ENCODE results near the gene MTCH2. TPM values are rescaled to one million over a fixed set of nuclear protein-coding genes. Genes with fewer than 3 reads are reported as not detected.
"Not testable (repeated sequence)": the region's sequence is repeated elsewhere in the genome, so short reads cannot be mapped to it uniquely, and the experiment has no call there.

Gene MTCH2
- 62.1 TPM for polyA plus RNA-seq (ENCODE audit: insufficient read length)

DNA sequence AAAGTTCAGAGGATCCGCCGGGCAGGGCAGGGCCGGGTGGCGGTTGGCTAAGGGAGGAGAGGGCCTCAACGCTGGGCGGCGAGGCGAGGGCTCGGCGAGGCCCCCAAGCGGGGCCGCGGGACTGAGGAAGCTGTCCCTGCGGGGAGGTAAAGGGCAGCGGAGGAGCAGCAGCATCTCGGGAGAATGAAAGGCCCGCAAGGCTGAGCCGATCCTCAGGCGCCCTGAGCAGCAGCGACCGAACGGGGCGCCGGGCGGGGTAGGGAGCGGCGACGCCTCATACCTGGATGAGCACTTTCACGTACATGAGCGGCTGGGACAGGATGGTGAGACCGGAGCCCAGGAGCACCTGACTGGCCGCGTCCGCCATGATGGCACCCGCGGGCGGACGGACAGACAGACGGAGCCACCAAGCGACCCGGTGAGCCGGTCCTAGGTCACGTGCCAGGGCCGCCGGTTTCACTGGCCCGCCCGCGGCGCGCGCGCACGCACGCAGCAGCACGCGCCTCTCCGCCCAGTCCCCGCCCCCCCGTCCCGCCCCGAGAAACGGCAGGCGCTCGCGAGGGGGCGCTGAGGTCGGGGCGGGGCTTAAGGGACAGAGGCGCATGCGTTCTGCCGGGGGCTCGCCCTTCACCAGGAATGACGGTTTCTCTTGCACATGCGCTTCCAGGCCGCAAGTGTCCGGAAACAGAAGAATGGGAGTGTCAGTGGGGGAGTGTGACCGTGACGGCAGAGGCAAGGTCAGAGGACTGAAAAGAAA is at the start of gene MTCH2:
Gene MTCH2 (minus strand): TSS at position 461 of the 757 bp plus-strand sequence. CDS start 94 bp downstream, at position 367.
- peak; percentile 99 for DNase-seq

GRCh38 chr11:47691979-47692378 is 49.6 kb upstream of the MTCH2 start:
- no peak for DNase-seq

- no peak for DNase-seq
Observed at GRCh38 chr11:47689480-47689879, 47.1 kb upstream of the MTCH2 start.

DNA sequence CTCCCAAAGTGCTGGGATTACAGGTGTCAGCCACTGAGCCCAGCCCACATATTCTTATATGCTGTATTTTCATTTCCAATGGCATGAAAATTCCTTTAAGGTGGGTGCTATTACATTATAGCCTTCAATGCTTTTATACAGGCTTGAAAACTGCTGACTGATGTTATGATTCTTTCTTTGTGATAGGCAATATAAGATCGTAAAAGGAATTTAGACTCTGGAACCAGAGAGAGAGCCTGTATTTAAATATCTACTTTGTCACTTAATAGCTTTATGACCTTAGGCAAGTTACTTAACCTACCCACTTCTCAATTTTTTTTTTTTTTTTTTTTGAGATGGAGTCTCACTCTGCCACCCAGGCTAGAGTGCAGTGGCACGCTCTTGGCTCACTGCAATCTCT is 46.6 kb upstream of the MTCH2 start:
- DNase-seq: no peak

DNA sequence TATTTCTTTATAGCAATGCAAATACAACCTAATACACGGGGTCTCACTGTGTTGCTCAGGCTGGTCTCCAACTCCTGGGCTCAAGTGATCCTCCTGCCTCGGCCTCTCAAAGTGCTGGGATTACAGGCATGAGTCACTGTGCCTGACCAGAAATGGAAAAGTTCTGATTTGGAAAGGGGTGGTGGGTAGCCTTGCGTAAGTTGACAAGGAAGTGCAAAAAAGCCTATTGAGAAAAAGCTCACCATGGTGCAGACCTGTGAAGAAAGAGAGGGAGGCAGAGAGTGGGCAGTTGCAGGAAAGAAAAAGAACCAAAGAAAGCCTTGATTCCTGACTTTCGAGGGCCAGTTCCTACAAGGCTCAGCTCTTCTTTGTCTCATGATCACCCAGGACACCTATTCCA is 45.8 kb upstream of the MTCH2 start:
- DNase-seq: no peak

GRCh38 chr11:47686704-47687103 is 44.3 kb upstream of the MTCH2 start:
- DNase-seq: not testable (repeated sequence)

DNA sequence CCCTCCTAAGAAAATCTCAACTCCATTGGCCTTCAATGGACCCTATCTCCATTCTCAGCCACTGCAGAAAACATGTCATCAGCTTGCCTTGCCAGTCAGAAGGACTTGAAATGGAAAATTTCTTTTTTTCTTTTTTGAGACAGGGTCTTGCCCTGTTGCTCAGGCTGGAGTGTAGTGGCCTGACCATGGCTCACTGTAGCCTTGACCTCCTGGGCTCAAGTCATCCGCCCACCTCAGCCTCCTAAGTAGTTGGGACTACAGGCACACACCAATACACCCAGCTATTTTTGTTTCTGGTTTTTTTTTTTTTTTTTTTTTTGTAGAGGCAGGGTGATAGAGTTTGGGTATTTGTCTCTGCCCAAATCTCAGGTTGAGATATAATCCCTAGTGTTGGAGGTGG is 43.8 kb upstream of the MTCH2 start:
- DNase-seq: no peak

GRCh38 chr11:47675851-47676250 is 33.5 kb upstream of the MTCH2 start:
- no peak for DNase-seq

DNA sequence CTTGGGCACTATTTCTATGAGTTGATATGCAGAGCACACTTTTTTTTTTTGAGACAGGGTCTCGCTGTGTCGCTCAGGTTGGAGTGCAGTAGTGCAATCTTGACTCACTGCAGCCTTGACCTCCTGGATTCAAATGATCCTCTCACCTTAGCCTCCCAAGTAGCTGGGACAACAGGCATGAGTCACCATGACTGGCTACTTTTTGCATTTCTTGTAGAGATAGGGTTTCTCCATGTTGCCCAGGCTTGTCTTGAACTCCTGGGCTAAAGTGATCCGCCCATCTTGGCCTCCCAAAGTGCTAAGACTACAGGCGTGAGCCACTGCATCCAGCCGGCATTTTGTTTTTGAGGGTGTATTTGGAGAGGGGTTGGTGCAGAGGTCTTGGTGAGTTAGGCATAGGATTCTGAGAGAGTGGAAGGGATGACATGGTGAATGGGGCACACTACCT is 29.9 kb upstream of the MTCH2 start:
- DNase-seq: no peak

DNA sequence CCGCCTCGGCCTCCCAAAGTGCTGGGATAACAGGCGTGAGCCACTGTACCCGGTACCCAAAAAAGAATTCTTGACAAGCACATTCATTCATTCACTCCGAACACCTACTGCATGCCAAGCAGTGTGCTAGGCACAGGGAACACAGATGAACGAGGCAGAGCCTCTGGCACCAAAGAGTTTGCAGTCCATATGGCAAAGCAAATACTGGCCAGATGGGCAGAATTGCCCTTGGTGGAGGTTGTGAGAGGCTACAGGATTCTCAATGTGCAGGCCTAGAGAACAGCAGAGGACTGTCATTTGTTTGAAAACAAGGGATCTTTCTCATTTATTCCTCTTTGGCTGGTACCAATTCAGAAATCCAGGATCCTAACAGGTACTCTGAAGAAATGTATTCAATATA is 27.5 kb upstream of the MTCH2 start:
- DNase-seq: no peak

DNA sequence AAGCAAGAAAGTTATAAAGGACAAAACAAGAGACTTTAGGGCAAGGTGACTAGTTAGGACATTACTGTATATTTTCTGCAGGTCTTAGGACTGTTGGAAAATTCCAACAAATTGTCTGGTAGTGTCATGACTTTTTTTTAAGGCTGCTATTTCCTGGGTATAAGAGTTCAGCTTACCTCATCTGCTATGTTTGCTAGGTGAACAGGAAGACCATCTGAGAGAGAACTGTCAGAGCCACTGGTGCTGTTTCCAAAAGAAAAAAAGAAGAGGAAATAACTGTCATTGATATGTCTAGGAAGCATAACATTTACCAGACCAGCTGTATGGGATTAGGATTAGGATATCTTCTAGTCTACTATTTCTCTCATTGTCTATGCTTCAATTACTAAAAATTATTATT is 26.3 kb upstream of the MTCH2 start:
- DNase-seq: no peak

- no peak for DNase-seq
Observed at GRCh38 chr11:47667555-47667954, 25.2 kb upstream of the MTCH2 start.

DNA sequence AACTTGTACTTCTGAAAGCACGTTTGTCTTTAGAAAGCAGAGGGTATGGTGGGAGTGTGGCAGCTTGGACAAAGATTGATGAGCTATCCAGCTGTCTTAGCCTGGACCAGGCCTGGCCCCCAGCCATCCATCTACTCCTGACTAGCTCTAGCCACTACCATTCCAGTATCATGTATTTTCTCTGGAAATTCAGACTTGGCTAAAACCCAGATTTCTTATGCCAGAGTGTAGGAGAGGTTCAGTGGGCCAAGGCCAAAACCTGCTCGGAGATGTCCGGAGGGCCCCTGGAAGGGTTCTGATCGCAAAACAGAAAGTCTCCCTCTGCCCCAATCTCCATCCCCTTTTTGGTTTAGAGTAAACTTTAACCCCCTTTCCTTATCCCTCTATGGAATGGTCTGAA is 24.8 kb upstream of the MTCH2 start:
- DNase-seq: peak; percentile 42

DNA sequence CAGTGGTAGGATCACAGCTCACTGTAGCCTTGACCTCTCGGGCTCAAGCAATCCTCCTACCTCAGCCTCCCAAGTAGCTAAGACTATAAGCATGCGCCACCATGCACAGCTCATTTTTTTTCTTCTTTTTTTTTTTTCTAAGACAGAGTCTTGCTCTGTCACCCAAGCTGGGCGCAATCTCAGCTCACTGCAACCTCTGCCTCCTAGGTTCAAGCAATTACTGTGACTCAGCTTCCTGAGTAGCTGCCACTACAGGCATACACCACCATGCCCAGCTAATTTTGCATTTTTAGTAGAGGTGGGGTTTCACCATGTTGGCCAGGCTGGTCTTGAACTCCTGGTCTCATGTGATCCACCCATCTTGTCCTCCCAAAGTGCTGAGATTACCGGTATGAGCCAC is 22.6 kb upstream of the MTCH2 start:
- DNase-seq: not testable (repeated sequence)

- DNase-seq: no peak
Observed at GRCh38 chr11:47661245-47661644, 18.9 kb upstream of the MTCH2 start.

- DNase-seq: no peak
Observed at GRCh38 chr11:47659276-47659675, 16.9 kb upstream of the MTCH2 start.

- DNase-seq: no peak
Observed at GRCh38 chr11:47656260-47656885, 14.0 kb upstream of the MTCH2 start.

- DNase-seq: no peak
Observed at GRCh38 chr11:47651818-47652469, 9.6 kb upstream of the MTCH2 start.

DNA sequence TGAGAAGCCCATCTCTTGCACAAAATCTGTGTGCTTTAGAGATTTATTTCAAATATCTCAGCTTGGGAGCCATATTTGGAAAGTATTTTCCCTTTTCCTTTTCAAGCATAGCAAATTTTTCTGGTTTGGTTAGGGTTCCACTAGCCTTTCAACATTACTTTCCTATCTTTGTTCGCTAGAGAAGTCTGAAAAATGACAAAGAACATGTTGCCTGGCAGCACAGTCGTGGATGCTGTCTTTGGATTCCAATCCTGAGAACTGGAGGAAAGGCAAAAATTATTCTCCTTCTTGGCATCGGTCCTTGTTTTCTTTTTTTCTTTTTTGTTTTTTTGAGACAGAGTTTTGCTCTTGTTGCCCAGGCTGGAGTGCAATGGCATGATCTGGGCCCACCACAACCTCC is 6.9 kb upstream of the MTCH2 start:
- DNase-seq: no peak

- no peak for DNase-seq
Observed at GRCh38 chr11:47646019-47646418, 3.7 kb upstream of the MTCH2 start.

- no peak for DNase-seq
Observed at GRCh38 chr11:47645500-47645899, 3.1 kb upstream of the MTCH2 start.

DNA sequence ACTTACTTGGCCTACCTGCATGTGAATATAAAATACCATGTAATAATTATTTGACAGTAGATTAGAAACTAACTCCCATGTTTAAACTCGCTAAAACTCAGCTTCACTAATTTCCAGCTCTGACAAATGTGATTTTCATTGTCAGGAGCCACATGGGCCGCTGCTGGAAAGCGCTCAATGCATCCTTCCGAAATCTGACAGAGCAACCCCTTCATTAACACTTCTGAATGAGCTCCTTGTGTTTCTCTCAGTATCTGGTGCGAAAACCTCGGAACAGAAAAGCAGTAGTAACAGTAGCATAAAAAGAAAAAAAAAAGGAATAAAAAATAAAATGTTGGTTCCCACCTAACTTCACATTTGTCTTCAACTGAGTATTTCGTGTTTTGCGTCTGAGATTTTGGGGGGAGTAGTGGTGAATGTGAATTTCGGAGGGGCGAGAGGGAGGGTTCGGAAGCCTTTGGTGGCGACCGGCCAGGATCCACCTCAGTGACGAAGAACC is 710 bp downstream of the MTCH2 start:
- no peak for DNase-seq

- DNase-seq: not testable (repeated sequence)
Observed at GRCh38 chr11:47640506-47640905, 1.9 kb downstream of the MTCH2 start.

- DNase-seq: not testable (repeated sequence)
Observed at GRCh38 chr11:47636331-47636730, 6.0 kb downstream of the MTCH2 start.
